GM18858 (cell line): ENCODE measurements around the gene OPCML.
A peak's percentile ranks its signal among the peaks of the same experiment; 100 is the strongest.

Experiments used
- ATAC-seq: cut with Tn5 transposase; IDR thresholded peaks from one replicate; pipeline ENCODE4 v1.9.1; 2021; ENCODE audit not compliant: unreplicated experiment

Gene OPCML

GRCh38 chr11:133541021-133541719 is 8.9 kb upstream of the OPCML start:
- ATAC-seq: no peak

GRCh38 chr11:133536198-133536597 is 3.9 kb upstream of the OPCML start:
- ATAC-seq: no peak

GRCh38 chr11:133533205-133533604 is 904 bp upstream of the OPCML start:
- no peak for ATAC-seq

DNA sequence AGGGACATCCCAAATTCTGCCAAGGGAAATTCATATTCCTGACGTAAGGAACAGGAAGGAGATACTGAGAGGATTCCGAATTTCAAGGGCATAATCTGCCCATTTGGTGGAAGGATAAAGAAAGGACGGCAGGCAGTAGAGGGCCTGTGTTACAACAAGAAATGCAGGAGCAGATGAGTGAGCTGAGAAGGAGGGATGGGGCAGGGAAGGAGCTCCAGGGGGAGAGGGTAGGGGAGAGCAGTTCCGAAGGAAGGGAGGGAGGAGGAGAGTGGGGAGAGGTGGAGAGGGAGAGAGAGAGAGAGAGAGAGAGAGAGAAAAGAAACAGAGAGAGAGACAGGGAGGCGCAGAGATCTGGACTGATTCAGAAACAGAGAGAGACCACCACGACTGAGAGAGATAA is 843 bp downstream of the OPCML start:
- ATAC-seq: no peak

DNA sequence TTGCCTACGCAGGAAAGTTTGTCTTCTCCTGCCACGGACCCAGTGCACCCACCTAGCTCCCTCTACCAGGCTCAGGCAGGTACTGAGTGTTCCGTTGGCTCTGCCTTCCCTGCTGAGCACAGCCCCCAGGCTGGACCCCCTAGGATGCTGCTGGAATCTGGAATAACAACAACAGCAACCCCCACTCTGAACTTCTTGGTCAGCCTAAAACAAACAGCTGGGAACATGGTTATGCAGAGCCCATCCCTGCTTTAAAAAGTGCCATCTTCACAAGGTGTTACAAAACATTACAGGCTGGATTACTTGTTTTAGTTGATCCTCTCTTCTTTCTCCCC is 1.8 kb downstream of the OPCML start:
- no peak for ATAC-seq

GRCh38 chr11:133529807-133530500 is 2.3 kb downstream of the OPCML start:
- ATAC-seq: no peak

GRCh38 chr11:133526790-133527189 is 5.5 kb downstream of the OPCML start:
- no peak for ATAC-seq

- no peak for ATAC-seq
These were observed 6.3 kb downstream of the OPCML start for GRCh38 chr11:133525976-133526375.

DNA sequence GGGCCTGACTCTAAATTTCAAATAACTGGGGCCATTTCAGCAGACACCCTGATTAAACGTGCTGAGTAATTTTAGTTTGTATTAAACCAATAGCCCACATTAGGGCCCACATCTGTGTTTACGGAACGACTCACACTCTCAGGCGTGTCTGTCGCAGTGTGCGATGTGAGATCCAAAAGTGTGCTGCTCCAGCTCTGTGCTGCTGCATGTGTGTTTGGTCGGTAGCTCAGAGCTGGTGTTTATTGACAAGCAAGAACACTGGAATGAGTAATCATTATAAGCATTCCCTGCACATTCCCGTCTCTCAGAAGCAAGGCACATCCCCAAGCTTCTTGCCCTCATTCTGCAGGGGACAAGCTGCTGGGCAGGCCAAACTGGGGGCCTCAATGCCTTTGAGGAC is 7.8 kb downstream of the OPCML start:
- no peak for ATAC-seq

GRCh38 chr11:133522344-133522743 is 10.0 kb downstream of the OPCML start:
- no peak for ATAC-seq

GRCh38 chr11:133521502-133521901 is 10.8 kb downstream of the OPCML start:
- no peak for ATAC-seq

GRCh38 chr11:133520707-133521106 is 11.6 kb downstream of the OPCML start:
- ATAC-seq: no peak

GRCh38 chr11:133519560-133519959 is 12.7 kb downstream of the OPCML start:
- ATAC-seq: no peak

DNA sequence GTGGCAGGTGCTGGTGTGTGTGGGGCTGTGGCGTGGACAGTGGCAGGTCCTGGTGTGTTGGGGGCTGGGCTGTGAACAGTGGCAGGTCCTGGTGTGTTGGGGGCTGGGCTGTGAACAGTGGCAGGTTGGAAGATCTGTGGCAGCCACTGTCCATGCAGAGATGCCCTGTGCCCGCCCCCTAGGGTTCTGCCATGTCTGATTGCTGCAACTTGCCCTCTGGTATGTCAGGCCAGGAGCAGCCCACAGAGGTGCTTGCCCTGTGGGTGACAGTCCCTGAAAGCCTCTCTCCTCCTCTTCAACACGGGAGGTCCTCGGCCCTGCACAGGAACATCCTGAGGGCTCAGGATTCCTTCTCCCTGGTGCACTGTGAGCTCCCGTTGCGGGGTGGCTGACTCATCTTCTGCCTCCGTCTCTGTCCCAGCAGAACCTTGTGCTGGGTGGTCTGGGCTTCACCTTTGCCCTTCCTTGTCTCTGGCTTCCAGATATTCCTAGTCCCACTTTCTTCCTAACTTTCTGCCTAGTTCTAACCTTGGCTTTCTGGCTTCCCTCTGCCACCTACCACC is 13.5 kb downstream of the OPCML start:
- no peak for ATAC-seq

DNA sequence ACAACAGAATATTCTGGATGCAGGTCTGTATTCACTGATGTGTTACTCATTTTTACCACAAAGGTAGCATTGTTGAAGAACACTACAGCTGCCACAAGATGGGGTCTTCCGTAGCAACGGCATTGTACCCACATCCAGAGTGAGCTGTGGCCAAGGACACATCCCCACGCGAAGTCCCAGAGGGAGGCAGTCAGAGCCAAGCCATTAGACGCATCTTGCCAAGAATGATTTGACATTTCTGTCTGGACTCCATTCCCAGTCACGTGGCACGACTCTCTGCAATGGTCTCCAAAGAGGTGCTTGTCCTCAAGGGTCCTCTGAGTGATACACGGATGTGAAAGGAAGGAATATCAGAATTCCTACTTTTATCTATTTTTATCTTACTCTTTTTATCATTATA is 15.5 kb downstream of the OPCML start:
- no peak for ATAC-seq

- ATAC-seq: no peak
These were observed 17.2 kb downstream of the OPCML start for GRCh38 chr11:133515107-133515506.

- no peak for ATAC-seq
These were observed 22.2 kb downstream of the OPCML start for GRCh38 chr11:133509924-133510697.

- no peak for ATAC-seq
These were observed 23.8 kb downstream of the OPCML start for GRCh38 chr11:133508468-133508867.

- no peak for ATAC-seq
These were observed 25.1 kb downstream of the OPCML start for GRCh38 chr11:133507185-133507584.

GRCh38 chr11:133506551-133507094 is 25.7 kb downstream of the OPCML start:
- no peak for ATAC-seq

DNA sequence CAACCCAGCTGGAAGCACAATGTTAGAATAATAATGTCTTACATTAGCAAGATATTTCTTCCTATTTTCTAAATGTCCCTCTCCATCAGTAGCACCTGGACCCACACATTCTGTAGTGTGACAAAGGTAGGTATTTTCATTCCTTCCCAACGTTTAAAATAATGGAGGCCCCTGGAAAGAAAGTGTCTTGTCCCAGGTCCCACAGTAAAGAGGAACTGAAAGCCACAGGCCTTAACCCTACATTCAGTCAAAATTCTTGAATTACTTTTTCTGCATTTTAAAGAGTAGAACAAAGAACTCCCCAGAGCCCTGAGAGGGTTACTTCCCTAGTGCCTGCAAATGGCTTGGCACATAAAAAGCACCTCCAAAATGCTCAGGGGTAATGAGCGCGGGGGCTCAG is 26.3 kb downstream of the OPCML start:
- ATAC-seq: peak; percentile 87

DNA sequence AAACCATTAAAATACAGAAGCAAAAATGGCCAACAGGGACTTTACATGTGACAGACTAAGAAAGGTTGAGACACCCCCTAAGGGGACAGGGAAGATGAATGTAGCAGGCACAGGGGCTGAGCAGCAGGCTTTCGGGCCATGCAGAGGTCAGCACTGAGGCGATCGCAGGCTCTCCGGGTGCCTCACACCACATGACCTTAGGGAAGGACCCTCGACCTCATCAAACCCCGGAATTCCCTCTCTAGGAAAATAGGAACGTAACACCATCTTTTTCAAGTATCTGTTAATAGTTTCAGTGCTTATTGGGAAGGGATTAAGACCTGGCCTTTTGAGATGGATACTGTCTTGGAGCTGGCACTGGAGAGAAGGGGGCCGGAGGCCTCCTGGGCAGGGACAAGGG is 27.4 kb downstream of the OPCML start:
- ATAC-seq: no peak
